B cell (primary cell): ENCODE data around the gene CD86.

Experiments
- EZH2 ChIP-seq: IDR thresholded peaks from 2 replicates; pipeline ENCODE4 v1.6.1; 2012; ENCODE audit warnings: borderline replicate concordance, low read depth, mild to moderate bottlenecking, moderate library complexity, low read length; ENCODE audit not compliant: insufficient read depth, poor library complexity, severe bottlenecking
- TF ChIP-seq, protein P1 (sequence below): fragments of 200-600 bp; IDR thresholded peaks from one replicate; pipeline ENCODE4 v1.8.0; 2022; ENCODE audit warnings: antibody characterized with exemption, mild to moderate bottlenecking

DNA sequence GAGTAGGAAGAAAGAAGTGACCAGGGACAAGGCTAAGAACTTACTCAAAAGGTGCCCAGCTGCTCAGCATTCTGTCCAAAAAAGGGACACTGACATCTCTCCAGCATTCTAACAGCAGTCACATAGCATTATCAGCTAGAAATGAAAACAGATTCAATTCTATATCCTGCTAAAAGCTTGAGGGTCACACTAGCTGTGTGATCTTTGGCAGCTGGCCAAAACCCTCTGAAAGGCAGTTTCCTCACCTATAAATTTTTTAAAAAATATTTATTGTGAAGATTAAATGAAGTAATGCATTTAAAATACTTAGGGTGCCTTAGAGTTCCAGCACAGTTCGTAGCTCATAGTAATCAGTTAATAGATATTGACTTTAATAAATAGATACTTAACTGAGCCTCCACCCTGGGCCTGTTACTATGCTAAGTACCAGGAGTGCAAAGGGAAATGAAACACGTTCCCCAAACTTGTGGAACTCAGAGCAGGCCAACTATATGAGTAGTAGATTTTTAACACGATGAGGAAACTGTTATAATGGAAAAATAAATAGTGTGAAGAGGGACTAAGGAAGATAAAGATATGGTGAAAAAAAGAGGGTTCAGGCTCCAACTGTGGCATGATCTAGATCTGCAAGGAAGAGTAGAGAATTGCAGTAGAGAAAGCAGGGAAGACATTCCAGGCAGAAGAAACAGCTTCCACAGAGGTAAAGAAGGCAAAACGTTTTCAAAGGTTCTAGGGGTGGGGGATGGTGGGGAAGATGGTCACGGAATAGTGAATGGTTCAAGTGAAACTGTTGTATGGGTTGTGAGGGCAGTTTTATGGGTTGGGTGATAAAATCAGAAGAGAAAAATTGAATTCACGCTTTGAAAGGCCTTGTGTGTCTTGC is 11.4 kb downstream of the CD86 start:
- TF ChIP-seq, protein P1, sequence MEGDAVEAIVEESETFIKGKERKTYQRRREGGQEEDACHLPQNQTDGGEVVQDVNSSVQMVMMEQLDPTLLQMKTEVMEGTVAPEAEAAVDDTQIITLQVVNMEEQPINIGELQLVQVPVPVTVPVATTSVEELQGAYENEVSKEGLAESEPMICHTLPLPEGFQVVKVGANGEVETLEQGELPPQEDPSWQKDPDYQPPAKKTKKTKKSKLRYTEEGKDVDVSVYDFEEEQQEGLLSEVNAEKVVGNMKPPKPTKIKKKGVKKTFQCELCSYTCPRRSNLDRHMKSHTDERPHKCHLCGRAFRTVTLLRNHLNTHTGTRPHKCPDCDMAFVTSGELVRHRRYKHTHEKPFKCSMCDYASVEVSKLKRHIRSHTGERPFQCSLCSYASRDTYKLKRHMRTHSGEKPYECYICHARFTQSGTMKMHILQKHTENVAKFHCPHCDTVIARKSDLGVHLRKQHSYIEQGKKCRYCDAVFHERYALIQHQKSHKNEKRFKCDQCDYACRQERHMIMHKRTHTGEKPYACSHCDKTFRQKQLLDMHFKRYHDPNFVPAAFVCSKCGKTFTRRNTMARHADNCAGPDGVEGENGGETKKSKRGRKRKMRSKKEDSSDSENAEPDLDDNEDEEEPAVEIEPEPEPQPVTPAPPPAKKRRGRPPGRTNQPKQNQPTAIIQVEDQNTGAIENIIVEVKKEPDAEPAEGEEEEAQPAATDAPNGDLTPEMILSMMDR = no peak
- TF ChIP-seq EZH2 = no peak
